Activated CD4-positive, alpha-beta T cell treated with anti-CD3 and anti-CD28 coated beads, Interleukin-2, Interleukin-4, amounts not matched to agents 100 ng/mL and 50 ng/mL, durations not matched to agents 16 hours and 8 hours (primary cell): ENCODE data around the gene SUPT4H1.

ENCODE experiments used
- DNase-seq: peaks from one replicate; pipeline ENCODE4 v3.0.0-alpha.2; 2020; ENCODE audit warnings: low spot score

SUPT4H1 gene

DNA sequence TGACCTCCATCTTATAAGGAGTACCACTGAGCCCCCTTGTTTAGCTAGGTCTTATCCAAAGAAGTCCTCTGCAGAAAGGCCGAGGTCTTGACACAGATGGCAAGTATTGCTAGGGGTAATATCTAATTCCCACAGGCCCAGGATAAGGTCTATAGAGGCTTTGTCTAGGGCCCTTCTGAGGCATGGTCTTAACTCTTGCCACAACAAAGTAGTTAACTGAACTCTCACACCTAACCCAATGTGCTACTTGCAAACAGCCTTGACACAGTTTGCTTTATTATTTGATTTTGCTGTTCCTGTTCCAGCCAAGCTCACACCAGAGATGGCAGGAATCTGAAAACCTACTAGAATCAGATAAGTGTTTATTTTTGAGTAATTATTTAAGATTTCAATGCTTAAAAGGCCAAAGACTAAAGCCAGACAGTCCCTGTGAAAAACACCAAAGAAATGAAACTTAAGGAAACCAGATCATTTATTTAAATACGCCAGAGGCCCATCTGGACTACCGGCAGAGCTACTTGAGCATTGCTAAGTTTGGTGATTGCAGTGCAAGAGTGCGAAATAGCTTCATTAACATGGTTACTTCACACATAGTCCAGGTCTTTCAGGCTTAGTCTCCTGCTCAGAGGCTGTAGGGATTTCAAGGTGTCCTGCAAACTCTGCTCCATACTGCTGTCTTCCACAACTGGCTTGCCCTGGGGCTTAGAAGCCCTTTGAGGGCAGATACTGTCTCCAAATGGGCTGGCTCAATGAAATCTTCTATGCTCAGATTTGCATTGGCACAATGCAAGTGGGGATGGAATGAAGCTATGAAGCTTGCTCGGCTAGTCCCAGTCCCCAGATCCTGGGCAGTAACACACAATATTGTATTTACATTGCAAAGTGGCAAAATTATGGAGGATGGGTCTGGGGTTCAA lies 28.5 kb upstream of the SUPT4H1 start:
- no peak for DNase-seq

DNA sequence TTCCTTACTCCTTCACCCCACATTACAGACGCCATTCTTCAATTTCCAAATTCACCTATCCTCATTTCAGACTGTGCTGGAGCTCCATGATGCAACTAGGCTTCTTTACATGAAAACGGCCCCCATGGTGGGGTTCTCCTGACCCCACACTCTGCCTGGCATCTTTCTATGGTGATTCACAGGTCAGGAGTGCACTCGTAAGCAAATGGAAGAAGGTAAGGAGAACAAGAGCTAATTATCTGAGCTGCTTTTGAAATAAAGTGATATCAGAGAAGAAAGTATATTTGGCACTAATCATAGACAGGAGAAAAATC lies 27.5 kb upstream of the SUPT4H1 start:
- DNase-seq: no peak

DNA sequence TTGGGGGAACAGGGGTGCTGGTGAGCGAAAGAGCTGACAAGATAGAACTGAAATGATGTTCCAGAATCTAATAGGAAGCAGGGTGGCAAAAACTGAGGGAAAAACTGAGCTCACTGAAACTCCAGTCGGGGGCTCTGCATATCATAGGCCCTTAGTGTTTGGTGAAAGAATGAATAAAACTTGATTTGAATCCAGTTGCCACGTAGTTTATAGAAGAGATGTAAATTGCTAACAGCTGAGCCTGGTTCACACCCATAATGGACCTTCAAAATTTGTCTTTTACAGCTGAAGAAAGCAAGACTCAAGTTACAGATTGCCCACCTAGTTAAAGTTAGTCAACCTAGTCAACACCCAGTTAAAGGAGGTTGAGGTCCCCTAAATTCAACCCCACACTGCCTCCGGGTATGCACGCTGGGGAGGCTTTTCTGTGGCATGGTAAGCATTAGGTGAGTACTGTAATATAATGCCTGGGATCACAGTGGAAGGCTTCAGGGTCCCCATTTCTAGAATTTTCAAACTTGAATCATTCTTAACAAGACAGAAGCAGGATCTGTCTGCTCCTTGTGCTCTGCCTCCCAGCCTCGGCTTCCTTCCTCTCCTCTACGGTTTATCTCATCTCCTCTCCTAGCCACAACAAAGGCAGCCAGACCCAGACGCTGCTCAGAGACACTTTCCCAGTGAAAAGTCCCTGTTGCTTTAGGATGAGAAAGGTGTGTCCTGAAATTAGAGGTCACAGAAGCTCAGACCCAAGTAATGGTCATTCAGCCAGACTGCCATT lies 26.9 kb upstream of the SUPT4H1 start:
- DNase-seq: no peak

DNA sequence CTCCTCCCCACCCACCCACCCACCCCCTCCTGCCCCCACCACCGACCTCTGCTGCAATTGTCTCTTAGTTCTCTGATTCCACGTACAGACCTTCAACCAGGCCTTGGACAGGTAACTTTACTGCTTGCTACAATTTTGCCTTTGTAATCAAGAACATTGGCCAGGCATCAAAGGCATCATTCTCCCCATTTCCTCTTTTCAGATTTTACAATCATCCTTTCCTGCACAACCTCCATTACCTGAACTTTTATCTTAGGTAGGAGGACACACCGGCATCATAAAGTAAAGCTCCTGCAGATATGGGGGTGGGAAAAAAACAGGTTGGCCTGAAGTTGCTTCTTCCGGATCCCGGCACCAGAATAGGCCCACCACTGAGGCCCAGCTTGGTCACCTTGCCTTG lies 25.7 kb upstream of the SUPT4H1 start:
- DNase-seq: no peak

DNA sequence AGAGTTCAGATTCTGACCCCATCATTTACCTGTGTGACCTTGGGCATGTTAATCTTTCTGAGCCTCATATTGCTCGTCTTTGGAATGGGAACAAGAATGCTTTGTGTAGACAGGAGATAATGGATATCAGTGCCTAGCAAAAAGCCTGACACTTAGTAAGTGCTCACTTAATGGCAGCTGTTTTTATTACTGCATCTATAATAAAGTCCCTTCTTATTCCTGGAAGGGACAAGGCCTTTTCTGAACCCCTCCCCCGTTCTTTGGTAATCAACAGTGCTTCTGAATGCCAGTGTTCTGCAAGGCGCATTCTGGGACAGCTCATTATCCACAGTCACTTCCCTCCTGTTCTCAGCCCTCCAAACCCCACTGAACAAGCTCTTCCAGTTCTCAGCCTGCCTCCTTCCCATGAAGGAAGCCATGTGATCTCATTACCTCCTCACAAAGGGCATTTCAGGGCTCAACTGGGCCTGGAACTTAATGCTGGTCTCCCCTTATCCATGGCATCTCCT lies 25.1 kb upstream of the SUPT4H1 start:
- no peak for DNase-seq

DNA sequence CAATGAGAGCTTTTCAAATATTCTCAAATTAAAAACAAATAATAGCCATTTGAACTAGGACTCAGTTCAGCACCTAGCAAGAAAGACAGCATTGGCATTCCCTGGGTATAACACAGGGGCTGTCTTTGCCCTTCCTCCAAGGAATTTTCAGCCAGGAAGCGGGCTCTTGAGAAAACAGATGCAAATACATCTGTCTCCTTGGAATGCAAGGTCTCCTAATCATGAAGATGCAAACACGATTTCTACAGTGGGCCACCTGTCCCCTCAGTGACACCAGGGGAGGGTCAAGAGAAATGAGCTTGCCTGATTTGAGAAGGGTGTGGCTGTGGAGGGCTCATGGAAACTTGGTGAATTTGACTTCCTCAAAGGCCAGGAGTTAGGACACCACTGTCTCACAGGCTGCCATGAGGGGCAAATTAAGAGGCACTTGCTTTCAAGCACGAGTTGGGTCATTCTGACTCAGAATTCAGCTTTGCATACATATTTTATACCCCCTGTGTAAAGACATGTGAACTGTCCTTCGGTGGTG lies 24.5 kb upstream of the SUPT4H1 start:
- DNase-seq: no peak

DNA sequence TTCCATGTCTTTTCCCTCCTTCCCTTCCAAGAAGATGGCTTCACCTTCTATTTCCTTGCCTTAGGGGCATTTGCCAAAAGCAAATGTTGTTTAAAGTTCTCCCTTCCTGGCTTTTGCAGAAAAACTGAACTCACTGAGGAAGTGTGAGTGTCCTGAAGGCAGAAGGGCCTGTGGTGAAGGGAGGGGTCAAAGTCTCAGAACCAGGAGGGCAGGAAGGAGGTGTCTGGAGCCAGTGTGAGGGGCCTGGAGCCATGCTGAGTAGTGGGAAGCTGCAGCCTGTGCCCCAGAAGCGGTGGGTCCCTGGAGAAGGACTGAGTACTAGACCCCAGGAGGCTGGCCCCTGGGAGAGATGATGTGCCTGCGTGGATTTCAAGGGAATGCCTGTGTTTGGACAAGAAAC lies 23.8 kb upstream of the SUPT4H1 start:
- no peak for DNase-seq

DNA sequence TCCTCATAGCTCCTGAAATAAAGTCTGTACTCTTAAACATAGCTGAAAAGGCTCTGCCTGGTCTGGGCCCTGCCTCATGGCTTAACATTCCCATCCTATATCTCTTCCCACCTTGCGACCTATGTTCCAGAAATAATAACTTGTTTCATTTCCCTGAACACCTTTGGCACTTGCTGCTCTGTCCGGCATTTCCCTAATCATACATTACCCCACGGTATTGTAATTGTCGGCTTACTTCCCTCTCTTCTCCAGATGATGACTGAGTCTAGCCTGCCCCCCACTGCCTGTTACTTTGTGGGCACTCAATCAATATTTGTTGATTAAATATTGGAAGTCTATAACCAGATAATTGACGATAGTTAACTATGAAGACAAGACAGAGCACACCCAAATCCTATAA lies 23.3 kb upstream of the SUPT4H1 start:
- DNase-seq: no peak

DNA sequence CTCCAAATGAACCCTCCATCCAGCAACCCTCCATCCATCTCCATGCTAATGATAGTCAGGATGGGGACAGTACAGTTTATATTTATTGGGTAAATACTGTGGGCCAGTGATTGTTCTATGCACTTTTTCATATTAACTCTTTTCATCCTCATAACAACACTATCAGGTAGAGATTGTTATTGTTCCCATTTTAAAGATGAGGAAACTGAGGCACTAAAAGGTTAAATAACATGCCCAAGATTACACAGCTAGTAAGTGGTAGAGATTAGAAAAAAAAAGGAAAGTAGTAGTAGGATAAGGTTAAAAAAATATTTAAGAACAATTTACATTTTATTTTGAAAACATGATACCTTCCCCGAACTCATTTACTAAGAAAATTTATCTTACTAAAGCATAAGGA lies 21.9 kb upstream of the SUPT4H1 start:
- DNase-seq: no peak

DNA sequence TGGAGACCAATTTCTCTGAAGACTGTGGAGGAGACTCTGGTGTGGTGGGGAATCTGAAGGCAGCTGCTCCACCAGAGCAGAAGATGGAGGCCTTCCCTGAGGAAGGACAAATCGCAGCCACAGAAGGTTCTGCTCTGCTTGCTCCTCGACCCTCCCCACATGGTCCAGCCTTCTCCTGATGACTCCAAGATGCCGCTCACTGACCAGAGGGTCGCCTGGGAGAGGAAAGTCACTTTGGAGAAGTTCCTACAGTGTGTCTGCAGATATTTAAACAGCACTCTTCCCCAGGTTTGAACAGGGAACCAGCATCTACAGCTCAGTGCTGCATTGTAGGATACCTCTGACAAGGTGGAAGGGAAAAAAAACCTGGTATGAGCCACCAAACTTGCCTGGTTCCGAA lies 21.0 kb upstream of the SUPT4H1 start:
- DNase-seq: no peak

DNA sequence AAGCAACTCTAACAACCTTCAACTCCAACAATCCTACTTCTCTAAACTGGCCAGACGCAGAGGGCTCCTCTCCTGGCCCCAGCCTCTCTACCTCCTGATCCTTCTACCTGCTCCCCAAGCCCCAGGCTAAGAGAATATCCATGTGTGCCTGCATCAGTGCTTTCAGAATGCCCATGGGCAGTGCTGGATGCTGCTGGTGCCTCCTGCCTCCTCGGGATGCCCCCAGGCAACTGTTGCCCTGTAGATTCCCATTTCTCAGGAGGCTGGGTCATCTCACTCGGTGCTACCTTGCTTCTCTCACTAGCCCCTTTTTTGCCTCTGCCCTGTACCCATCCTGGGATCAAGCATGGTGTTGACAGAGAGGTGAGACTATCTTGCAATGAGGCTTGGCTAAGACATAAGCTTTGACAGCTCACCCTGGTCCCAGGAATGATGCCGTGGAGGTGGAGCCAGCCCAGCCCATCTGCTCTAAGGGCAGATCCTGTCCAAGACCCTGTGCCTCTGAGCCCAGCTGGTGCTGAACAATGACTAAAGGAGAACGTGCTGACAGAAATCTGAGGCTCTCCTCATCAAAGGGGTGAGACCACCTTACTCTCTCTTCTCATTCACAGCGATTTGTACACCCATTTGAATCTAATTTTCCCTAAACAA lies 19.4 kb upstream of the SUPT4H1 start:
- no peak for DNase-seq

DNA sequence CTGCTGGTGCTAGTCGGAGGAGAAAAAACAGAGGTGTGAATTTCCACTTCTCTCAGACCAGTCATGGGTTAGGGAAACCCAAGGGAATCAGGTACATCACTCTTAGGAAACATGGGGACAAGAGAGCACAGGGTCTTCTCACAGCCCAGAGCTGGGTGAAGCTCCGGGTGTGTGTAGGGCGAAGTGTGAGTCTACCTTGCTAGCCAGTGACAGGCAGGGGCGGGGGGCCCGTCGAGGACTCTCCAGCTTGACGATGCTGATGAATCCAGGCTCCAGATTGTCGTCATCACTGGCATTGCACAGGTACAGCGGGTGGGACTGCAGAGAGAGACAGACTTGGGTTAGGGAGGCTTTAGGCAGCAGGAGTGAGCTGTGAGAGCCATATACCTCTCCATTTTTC lies 18.7 kb upstream of the SUPT4H1 start:
- no peak for DNase-seq

DNA sequence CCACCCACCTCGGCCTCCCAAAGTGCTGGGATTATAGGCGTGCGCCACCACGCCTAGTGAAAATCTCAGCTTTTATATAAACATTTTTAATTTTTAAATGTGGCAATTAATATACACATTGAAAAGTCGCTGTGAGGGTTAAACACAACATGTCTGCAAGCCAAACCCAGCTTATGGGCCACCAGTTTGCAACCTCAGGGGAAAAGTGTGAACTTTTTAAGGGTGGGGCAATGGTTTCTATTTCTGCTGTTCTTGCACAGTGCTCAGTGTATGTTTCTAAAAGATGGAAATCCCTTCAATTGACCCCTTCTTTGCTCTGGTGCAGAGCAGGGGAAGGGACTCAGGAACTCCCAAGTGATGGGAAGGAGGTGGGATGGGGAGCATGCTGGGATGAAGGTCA lies 18.3 kb upstream of the SUPT4H1 start:
- DNase-seq: no peak

DNA sequence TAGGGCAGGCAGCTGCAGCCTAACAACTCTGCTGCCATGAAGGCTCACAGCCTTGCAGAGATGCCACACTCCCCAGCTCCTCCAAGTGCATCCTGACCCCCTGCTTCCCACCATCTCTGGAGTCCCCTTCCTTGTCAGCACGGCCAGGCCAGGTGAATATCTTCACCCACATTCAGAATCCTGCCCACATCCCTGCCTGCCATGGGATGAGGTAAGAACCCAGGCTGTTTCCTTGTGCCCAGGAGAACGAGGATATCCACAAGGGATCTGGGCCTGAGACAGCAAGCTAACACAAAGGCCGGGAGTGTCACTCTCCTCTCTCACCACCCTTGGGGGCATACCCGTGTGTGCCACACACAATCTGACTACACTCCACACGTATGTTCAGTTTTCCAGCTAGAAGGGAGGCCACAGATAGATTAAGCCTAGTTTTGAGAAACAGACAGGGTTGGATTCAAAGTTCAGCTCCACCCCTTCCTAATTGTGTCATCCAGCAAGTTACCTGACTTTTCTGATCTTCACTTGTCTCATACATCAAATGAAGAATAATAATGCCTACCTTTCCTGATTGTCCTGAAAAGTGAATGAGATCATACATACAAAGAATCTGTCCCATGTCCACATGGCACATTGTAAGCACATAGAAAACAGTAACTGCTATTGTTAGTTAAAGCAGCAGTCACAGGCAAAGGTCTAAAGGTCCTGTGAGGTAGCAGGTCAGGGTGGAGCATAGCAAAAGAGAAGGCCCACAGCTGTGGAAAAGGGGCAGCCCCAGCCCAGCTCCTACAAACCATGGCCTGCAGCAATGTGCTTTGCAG lies 17.4 kb upstream of the SUPT4H1 start:
- no peak for DNase-seq

DNA sequence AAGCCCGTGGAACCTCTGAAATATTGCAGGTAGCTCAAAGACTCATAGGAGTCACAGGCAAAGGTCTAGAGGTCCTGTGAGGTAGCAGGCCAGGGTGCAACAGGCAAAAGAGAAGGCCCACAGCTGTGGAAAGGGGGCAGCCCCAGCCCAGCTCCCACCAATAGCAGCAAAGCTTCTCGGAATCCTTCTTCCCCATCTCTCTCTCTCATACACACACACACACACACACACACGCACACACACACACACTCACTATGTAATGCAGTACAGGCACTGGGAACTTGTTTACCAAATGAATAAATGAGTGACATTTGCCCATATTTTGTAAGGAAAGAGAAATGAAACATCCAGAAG lies 16.8 kb upstream of the SUPT4H1 start:
- DNase-seq: no peak

DNA sequence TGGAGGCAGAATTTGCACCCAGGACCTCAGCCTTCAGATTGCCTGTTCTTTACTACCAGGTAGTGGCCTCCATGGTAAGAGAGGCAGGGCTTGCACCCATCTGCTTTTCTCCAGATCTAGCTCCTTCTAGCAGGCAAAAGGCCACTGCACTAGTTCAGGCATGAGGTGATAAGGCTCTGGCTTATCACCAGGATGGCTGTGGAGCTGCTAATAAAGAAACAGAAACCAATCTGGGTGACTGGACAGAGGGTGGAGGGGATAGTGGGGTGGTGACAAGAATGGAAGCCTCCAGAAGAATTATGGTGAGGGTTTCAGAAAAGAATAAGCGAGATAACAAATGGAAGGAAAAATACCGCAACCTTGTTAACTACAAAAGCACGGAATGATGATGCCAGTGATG lies 15.5 kb upstream of the SUPT4H1 start:
- no peak for DNase-seq

DNA sequence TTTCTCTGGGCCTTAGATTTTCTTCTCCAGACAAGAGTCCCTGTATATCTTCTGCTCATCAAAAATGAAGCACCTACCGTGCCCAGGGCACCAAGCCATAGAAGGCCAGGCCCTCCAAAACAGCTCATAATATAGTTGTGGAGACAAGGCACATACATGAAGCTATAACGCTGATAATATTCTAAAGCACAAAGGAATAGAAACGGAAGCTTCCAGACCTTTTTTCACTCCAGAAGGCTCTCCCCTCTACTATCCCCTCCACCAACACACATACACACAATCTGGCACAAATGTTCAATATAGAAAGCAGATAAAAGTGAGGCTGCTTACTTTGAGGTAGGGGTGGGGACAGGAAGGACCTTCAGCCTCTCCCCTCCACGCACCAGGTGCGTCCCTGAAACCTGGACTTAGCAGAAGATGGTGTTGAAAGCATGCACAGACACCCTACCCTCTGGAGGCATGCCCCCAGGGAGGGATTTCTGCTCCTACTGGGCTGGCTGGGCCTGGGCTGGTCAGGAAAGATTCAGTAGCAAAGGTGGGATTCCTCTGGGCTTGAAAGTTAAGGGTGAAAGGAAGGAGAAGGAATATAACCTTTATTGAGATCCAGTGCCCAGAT lies 14.1 kb upstream of the SUPT4H1 start:
- no peak for DNase-seq

DNA sequence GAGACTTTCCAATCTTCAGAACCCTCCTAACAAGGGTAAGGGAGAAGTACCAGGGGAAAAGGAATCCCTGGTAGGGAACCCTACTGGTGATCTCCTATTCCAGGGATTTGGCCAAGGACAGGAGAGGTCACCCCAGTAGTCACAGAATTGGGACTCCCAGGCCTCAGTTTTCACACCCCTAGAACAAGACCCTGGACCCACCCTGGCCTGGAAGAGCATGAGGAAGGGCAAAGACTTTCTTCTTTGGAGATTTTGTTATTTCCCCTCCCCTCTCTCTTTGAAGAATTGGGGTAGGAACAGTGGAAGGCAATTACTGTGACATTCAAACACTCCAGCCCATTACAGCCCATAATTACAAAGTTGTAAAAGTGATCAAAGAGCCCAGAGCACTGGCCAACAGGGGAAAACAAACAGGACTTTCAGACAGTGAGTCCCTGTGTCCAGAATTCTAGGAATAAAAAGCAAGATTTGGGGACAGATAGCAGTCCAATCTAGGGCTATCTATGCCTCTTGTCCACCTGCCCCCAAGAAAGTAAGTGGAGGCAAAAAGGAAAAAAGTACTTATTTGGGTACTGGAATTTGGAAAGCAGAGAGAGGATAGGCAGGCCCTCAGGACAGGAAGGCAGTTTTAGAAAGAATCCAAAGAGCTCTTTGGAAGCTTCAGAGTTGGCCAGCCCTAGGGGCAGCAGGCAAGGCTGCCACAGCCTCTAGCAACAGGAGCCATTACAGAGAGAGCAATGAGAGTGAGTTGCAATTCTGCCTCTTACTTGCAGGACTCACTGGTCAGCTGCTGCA lies 13.4 kb upstream of the SUPT4H1 start:
- DNase-seq: no peak

DNA sequence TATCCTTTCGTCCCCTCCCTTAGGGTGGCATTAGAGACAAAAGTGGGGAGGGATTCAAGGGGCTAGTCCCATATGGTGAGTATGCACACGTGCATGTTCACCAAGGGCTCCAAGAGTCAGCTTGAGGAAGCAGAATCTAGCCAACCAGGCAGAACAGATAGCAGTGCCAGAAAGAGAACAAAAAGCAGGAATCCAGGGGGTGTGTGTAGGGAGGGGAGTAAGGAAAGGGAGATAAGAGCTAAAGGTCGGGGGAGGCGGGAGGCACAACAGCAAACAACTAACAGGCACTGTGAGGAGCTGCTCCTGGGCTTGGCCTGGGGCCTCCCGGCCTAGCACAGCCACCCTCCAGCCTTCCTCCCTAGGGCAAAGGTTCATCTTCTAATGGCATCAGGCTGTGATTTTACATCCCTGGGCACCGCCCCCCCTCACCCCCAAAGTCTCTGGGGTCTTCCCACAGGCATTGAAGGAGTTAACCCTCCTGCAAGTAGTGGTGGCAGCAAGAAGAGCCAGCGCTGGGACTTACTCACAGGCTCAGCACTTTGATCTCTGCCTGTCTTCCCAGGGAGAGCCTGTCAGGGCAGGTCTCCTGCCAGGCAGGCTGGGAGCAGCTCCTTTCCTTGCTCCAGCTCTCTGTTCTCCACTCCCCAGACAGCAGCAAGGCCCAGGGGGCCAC lies 12.4 kb upstream of the SUPT4H1 start:
- no peak for DNase-seq
